Activated effector memory CD4-positive, alpha-beta T cell treated with anti-CD3 and anti-CD28 coated beads, Interleukin-2, amount 50 U/mL, for 16 hours (primary cell): Measurements from ENCODE around the gene TNNC1.

Source experiments
- DNase-seq: peaks from one replicate; pipeline ENCODE4 v3.0.0-alpha.2; 2020

TNNC1 gene

DNA sequence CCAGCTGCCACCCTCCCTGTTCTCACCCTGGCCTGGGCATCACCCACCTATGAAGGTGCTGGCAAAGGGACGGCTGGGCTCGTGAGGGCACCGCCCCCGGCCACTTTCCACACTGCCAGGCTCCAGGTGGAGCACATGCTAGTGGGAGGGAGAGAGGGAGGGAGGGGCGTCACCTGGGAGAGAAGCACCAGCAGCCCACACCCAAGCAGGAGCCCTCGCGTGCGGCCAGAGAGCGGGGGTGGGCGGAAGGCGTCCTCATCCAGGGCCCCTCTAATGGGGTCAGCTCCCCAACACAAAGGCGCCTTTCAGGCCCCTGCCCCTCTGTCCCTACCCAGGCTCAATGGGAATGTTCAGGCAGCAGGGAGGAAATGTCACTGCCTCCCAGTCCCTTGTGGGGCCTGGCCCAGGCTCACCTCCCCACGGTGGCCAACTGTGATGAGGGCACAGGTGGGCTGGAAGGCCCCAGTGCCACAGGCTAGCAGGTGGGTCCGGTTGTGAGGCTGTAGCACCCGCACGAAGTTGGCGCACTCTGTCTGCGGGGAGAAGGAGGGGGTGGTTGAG, 12.0 kb downstream of the TNNC1 start:
- DNase-seq = peak; percentile 48

DNA sequence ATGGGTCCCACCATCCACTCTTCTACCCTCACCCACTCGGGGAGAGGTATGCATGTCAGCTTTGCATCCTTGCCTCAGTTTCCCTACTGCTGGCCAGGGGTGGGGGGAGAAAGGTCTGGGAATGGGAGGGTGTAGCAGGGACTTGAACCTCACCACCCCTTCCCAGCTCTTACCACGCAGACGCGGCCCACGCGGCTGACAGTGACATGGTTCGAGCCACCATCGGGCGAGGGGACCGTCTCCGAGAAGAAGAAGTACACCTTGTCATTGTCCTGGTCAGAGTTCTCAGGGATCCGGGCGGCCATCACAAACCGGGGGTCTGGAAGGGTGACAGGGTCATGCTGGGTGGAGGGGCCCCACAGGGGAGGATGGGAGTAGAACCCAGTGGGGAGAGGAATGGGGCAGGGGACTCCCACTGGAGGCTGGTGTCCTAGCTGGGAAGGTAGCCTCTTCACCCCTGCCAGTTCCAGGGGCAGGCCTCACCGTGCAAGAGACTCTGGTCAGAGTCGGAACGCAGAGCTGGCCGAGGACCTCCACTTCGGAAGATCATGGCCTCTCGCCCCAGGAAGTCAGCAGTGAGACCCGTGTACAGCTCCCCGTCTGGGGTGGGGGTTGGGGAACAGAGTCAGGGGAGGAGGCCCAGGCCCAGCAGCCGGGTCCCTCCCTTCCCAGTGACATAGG, 12.6 kb downstream of the TNNC1 start:
- DNase-seq = no peak

DNA sequence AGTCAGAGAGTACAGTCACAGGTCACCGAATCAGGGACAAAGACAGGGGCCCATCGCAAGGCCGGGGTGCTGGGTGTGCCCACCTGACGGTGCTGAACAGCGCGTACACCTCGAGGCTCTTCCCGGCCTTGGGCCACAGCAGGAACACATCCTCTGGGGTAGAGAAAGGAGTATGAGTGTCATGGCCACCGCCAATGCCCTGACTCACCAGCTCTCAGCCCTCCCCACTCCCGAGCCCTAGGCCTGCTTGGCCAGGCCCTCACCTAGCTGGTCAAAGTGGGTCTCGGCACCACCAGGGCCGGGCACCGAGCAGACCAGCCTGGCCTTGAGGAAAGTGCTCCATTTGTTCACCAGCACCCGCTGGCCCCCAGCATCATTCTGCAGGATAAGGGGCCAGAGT, 13.2 kb downstream of the TNNC1 start:
- DNase-seq = no peak

DNA sequence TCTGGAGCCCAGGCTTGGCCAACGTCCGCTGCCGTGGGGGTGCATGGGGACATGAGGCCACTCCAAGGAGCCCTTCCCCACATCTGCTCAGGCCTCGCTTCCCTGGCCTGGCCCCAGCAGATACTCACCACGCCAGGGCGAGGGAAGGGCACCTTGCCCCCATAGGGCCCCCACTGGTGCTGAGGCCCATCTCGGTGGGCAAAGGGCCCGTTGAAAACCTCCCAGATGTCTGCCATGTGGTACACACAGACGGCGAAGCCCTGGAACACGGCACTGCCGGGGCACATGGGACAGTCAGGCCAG, 13.6 kb downstream of the TNNC1 start:
- DNase-seq = peak; percentile 45

DNA sequence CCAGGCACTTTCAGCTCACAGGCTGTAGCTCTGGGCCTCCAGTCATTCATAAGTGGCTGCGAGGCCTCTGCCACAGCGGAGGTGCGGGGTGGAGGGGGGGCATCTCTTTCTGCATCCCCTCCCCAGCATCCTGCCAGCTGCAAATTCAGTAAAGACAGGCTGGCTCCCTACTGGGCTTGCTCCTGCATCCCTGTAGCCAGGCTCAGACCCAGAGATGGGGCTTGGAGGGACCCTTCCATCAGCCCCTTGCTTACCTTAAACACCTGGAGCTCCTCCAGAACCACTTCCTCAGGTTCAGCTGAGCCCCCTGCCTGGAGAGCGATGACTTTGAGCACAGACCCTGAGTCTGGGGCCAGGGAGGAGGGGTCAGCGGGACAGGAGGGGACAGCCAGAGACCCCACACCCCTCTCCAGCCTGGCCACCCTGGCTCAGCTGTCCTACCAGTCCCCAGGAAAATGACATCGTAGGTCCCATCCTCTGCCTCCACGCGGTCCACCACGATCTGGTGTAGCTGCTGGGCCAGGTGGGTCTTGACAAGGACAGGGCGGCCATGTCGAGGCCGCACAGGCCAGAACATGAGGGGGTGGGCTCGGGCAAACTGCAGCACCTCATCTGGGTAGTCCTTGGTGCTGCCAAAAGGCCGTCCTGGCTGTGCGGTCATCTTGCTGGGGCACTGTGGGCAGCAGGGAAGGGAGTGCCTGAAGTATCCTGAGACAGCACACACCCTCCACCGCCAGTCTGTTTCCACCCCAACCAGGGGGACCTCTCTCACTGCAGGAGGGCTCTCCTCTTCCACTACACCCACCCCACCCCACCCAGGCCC, 14.2 kb downstream of the TNNC1 start:
- peak; percentile 38 for DNase-seq

DNA sequence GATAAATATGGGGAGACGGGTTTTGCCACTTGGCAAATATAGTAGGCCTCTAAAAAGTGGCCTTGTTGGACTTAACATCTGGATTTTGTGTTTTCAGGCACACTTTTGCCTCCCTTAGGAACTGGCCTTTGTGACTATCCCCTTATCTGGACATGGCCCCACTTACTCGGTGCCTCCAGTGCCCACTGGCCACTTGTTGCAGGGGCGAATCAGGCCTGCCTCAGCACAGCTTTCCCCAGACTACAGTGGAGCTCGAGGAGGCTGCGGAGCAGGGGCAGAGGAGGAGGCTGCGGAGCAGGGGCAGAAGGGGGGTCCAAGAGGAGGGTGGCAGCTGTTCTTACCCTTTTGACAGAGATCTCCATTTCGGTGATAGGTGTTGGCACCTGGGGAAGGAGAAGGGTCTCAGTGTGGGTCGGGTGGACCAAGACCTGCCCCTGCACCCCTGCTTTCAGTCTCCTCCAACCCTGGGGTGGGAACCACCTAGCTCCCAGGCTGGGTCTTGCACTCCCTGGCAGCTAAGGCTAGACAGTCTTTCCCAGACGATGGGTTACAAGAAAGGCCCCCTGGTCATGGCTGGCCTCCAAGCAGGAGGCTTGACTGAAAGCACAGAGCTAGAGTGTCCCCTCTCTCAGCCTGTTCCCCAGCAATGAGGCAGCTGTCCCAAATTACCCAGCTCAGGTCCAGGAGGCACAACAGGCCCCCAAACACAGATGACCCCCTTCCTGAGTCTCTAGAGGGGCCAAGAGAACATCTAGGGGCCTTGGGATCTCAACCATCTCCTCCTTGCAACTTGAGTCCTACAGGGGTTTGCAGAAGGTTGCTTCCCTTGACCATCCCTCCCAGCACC, 15.0 kb downstream of the TNNC1 start:
- peak; percentile 45 for DNase-seq

DNA sequence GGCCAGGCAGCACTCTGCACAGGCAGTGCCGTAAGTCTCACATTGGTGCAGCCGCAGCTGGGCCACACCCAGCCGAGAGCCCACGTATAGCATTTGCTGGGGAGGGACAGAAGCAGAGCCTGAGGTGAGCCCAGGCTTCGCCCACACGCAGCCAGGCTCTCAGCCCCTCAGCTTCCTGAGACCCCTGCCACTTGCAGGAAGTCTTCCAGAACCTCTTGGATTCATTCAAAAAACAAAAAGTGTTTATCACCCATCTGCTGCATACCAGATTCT, 15.8 kb downstream of the TNNC1 start:
- no peak for DNase-seq

DNA sequence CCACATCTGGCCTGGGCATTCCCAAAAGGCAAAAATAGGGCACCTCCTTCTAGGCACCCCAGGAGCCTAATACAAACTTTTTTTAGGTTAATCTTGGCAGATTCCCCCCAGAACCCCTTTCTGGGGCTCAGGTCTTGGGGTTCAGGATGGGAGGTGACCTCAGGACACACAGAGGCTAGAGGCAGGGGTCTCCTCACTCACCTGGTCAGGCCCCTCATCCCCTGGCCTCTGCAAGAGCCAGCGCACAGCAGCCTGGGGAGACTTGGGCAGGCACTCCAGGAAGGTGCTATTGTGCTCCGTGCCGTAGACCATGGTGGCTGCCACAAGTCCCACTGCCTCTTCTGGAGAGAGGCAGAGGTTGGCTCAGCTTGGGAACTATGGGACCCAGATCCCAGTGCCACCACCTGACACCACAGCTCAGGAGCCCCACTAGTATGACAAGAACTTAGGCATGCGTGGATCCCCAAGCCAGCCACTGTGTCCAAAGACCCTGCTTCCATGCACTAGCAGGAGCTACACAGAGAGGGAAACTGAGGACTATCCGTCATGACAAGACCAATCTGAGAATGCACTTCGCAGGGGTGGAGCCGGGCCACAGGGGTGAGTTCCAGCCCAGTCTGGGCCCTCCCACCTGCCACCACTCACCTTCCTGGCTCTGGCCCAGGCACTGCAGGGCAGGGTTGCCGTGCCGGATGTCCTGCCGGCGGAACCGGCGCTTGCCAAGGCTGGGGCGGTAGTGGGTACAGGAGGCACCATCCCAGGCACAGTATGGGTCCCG, 16.3 kb downstream of the TNNC1 start:
- DNase-seq = peak; percentile 54

DNA sequence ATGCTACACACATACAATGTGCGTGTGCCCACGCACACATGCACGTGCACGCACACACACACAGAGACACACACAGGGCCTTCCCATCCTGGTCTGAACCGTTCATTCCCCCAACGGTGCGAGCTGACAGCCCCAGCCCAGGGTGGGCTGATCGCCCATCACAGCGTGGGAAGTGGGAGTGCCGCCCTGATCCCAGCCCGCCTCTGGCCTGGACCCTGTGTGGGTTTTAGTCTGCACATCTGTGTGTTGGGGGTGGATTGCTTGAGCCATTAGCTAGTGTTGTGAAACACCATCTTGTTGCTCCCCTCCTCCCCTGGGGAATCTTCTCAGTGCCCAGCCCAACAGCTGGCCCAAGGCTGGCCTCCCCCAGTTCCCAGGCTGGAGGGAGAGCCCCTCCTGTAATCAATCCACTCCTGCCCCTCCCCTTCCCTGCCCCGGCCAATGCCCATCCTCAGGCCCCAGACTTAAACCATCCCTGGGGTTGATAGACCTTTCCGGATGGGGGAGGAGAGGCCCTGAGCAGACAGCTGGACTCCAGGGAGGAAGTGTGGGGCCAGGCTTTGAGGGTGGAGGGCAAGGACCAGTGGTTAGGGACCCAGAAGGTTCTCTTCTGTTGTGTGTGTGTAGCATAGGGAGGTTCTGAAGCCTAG, 17.2 kb downstream of the TNNC1 start:
- peak; percentile 59 for DNase-seq

DNA sequence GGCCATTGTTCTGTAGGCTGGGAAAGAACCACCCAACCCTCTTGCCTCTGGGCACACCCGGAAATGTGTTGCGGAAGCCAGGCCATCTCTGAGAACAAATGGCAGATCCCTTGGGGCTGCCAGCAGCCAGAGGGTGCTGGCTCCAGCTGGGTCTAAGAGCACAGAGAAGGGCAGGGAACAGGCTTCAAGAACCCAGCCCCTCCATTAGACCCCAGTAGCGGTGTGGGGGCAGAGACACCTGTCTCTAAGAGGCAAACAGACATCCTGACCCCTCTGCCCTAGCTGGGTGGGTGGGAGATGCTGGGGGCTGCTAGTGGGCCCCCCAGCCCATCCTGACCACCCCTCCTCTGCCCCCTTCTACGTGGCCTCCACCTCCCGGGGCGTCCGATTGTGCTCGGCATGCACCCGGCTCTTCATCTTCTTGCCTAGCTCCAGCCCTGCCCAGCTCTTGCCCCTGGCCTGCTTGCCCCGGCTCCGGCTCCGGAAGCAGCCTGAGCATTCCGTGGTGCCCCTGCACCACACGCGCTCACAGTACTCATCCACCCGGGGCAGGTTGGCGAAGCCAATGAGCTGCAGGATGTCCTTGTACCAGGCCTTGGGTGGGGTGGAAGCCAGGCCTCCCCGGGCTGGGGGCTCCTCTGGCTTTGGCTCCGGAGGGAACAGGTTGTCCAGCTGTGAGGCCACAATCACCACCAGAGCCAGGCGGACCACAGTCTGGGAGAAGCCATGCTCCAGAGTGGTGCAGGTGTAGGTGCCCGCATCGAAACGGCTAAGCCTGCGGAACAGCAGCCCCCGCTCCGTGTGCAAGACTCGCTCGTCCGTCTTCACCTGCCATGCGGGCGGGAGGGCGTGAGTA, 18.4 kb downstream of the TNNC1 start:
- peak; percentile 61 for DNase-seq

DNA sequence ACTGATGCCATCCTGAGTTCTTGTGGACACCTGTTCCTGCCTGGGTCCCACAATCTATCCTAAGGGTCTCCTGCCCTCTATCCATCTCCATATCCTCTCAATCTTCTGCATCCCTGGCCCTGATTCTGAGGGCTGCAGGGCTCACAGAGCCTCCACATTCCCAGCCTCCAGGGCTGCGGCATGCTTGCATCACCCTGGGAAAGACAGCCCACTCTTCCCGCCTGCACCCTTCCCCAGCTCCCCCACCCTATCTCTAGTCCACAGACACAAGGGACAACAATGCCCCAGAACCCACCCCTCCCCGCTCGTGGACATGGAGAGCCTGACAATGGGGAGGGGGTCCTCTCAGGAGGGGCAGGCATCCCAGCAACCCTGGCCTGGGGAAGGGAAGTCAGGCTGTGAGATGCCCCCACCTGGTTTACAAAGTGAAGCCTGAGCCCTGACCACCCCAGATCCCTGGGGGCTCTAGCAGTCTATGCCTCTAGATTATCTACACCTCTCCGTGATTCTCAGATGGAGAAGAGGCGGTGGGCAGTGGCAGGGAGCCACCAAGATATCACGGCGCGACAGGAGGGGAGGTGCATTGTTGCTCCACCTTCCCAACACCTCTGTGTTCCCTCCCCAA, 19.2 kb downstream of the TNNC1 start:
- peak; percentile 42 for DNase-seq

DNA sequence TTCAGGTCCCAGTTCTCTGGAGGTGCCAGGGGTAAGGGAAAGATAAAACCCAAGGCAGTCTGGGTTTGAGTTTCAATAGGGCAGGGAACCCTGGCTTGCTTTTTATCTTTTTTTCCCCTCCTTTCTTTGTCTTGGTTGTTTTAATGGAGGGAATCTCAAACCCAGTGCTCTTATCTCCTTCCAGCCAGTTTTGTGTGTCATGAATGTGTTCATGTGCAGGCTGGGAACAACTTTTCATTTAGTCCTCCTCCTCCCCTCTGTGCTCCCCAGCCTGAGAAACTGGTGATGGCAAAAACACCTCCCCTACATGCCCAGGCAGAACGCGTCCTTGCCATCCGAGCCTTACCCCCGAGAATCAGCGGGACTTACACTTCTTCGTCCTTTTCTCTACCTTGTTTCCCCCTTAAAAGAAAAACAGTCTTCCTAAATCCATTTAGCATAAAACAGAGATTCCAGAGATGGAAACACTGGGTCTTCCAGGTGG, 19.8 kb downstream of the TNNC1 start:
- DNase-seq = peak; percentile 16

DNA sequence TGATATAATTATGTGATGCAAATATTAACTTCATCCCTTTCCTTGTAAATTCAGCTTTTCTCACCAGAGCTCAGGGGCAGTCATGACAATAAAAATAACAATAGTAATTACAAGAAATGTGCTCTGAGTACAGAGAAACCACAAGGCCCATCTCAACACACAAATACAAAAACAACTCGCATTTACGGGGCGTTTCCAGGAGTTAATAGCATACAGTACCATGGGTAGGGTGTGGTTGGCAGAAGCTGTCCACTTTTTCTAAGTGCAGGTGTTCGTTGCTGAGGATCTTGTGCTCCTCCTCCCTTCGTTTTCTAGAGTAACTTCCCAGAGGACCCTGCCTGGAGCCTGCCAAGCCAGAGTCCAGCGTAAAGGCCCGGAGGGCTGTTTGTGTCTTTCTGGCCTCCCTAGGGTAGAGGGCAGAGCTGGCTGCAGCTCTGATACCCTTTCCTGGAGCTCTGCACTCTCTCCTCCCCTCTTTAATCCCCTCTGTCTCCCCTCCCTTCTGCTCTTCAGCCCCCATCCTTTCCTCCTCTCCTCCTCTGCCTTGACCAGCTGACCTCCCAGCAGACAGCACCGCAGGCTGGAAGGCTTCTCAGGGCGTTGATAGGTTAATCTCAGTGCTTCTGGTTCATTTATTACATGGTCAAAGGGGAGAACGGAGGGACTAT, 20.4 kb downstream of the TNNC1 start:
- peak; percentile 46 for DNase-seq

DNA sequence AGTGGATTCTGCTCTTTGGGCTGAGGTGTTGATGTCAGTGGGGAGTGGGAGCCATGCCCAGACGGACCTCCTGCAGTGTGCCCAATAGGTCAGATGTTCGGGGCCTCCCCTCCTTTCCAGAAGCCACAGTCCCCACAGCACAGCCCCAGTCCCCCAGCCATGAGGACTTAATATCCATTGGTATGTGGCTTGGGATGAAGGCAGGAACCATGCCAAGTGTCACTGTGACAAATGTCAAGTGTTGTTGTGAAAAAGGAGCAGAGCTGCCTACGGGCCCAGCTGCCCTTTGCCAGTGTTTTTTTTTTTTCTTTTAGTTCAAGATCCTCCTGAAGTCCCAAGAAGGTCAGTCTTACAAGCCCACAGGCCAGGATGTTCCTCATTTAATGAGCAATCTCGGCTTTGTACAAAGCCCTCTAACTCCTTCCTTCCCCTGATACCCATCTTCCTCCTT, 21.1 kb downstream of the TNNC1 start:
- DNase-seq = peak; percentile 43

DNA sequence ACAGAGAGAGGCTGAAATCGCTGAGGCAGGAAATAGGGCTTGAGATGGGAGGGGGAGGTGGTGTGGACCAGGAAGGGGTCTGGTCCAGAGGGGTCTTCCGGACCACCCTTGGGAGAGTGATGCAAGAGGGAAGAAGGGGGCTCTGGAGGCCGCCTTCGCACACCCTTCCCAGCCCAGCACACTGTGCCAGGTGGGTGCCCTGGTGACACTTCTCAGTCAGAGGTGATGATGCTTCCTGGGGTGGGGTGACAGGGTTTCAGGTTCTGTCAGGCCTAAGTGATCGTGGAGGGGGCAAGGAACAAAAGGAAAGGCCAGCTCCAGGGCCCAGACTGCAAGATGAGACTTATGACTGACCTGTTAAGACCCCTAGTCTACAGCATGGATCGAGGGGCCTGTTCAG, 21.6 kb downstream of the TNNC1 start:
- DNase-seq = peak; percentile 45

DNA sequence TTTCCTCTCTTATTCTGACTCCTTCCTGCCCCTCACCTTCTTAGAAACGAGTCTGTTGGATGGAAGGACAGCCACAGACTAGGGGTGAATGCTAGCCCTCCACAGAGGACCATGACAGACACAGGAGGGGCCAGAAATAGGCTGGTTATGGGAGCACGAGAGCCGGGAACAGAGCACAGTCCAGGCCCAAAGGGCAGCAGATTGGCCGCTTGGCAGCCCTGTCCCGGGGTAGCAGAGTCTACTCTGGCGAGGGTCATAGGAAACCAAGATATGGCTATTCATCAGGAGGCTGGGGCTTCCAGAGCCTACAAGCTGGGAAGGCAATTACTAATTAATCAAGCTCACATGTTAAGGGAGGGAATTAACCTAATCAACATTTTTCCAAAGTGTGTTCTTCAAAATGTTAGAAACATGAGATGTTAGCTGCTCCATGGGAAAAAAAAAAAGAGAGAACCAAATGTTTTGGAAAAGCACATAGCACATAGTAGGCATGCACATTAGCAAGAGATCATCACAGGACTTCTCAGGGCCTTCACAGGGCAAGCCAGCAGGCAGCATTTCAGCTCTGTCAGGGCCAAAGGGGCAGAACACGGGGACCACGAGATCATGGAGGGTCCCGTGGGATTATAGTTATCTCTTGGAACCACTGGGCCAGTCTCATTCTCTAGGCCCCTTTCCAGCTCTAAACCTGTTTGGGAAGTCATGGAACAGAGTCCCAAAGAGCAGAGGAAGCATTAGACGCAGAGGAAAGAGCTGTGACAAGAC, 22.2 kb downstream of the TNNC1 start:
- DNase-seq = peak; percentile 5

DNA sequence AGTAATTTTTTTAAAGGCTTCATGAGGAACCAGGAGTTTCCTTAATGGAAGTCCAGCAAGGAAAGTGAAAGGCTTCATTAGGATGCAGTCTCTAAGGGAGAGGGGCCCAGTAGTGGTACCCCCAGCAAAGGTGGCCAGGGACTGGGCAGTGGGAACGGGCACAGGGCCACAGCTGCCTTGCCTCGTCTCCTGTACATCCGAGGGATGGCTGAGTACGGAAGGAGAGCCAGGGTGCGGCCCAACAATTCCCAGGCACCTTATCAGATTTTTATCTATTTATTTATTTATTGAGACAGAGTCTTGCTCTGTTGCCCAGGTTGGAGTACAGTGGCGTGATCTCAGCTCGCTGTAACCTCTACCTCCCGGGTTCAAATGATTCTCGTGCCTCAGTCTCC, 23.4 kb downstream of the TNNC1 start:
- peak; percentile 19 for DNase-seq

DNA sequence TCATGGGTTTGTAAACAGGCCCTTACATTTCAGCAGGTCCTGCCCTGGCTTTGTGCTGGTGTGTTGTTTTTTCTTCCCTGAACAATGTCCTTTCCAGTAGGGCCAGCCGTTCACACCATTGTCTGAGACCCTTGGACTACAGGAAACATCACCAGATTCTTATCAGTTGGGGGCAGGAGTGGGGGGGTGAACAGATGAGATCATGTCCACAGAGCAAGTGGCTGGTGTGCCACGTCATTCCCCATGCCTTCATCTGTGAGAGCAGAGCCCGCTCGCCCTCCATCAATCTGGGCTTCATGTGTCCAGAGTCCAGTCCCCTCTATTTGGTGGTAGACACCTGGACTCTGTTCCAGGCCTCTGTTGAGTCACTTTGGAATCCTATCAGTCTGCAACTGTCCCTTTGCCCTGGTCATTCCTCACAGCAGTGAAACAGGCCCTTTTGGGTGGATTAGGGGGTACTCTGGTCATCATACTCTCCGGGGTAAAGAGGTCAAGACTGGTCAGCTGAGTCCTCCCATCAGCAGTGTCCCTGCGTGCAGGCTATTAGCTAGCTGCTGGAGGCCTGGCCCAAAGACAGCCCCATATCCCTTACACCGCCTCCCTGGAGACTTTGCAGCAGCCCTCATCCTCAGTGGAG, 23.9 kb downstream of the TNNC1 start:
- peak; percentile 34 for DNase-seq

DNA sequence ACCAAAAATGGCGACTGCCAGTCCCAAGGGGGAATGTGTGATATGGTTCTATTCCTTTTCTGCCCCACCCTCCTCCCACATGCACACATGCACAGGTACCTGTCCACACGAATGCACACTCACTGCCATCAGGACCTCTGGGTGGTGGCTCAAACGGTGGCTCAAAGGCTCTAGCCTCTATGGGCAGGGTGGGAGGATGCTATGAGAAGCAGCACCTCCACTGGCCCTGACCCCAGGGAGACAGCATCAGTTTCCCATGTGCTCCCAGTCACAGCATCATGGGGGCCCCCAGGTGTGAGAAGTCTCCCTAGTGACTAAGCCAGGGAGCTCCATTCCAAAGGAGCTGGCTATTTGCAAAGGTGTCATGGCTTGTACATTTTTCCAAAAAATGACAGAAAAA, 24.8 kb downstream of the TNNC1 start:
- peak; percentile 57 for DNase-seq
